PC-3 (cell line): ENCODE results near the gene SWSAP1. TPM values are rescaled to one million over a fixed set of nuclear protein-coding genes. Genes with fewer than 3 reads are reported as not detected.

Source experiments
- ATAC-seq: fragments of 200-7000 bp; cut with Tn5 transposase; 2 replicates; pipeline ENCODE4 v1.9.1; 2020; ENCODE audit warnings: mild to moderate bottlenecking, moderate library complexity
- BruUV-seq: library from RNA; stranded (reverse); fragments of 400-500 nt; replicated peaks from 2 replicates; lab custom pipeline; 2021; lab: Mats Ljungman, UMichigan
- CTCF ChIA-PET: fragments of 300-600 bp; sonication (Branson Sonifier 250); formaldehyde crosslinking; loops from one replicate; lab custom pipeline; 2022; ENCODE audit warnings: antibody characterized with exemption; lab: Charles Lee
- POLR2A ChIA-PET: fragments of 300-600 bp; sonication (Branson Sonifier 250); formaldehyde crosslinking; loops from one replicate; lab custom pipeline; 2022; ENCODE audit warnings: antibody characterized with exemption; ENCODE audit not compliant: unreplicated experiment; lab: Charles Lee
- DNase-seq: peaks from one replicate; pipeline ENCODE4 v3.0.0-alpha.2; 2015
- H2AFZ ChIP-seq: fragments of 300-600 bp; sonication (generic); 2 replicates; pipeline ENCODE4 v1.6.0; 2016; ENCODE audit warnings: antibody characterized with exemption, low read length
- H3F3A ChIP-seq: fragments of 300-600 bp; sonication (generic); one replicate; pipeline ENCODE4 v1.6.0; 2017; ENCODE audit warnings: antibody characterized with exemption, low read length, control low read depth, mild to moderate bottlenecking; ENCODE audit not compliant: unreplicated experiment
- H3K27ac ChIP-seq: fragments of 300-600 bp; sonication (generic); 2 replicates; pipeline ENCODE4 v1.5.1; 2016; ENCODE audit warnings: mild to moderate bottlenecking, low read length
- H3K27me3 ChIP-seq: fragments of 300-600 bp; sonication (generic); 2 replicates; pipeline ENCODE4 v1.6.1; 2016; ENCODE audit warnings: low read length, mixed read lengths
- H3K36me3 ChIP-seq: fragments of 300-600 bp; sonication (generic); 2 replicates; pipeline ENCODE4 v1.6.1; 2016; ENCODE audit warnings: low read depth, mixed run types, low read length, mixed read lengths
- H3K4me1 ChIP-seq: fragments of 300-600 bp; sonication (generic); 2 replicates; pipeline ENCODE4 v1.5.1; 2016; ENCODE audit warnings: low read length; ENCODE audit not compliant: insufficient read depth
- H3K4me2 ChIP-seq: fragments of 300-600 bp; sonication (generic); 2 replicates; pipeline ENCODE4 v1.6.0; 2016; ENCODE audit warnings: low read length
- H3K4me3 ChIP-seq: fragments of 300-600 bp; sonication (generic); 2 replicates; pipeline ENCODE4 v1.5.1; 2016; ENCODE audit warnings: mild to moderate bottlenecking, low read length, mixed read lengths
- H3K79me2 ChIP-seq: fragments of 300-600 bp; sonication (generic); 2 replicates; pipeline ENCODE4 v1.6.1; 2017; ENCODE audit warnings: low read length, mixed read lengths
- H3K9ac ChIP-seq: fragments of 300-600 bp; sonication (generic); 2 replicates; pipeline ENCODE4 v1.6.0; 2016; ENCODE audit warnings: mild to moderate bottlenecking, low read length
- H3K9me2 ChIP-seq: fragments of 300-600 bp; sonication (generic); replicated peaks from 2 replicates; pipeline ENCODE4 v1.6.1; 2016; ENCODE audit warnings: mixed run types, low read length, mixed read lengths
- H3K9me3 ChIP-seq: fragments of 300-600 bp; sonication (generic); 2 replicates; pipeline ENCODE4 v1.6.1; 2016; ENCODE audit warnings: low read length, mixed read lengths
- H4K20me1 ChIP-seq: fragments of 300-600 bp; sonication (generic); 2 replicates; pipeline ENCODE4 v1.6.1; 2016; ENCODE audit warnings: low read length, mixed read lengths
- CTCF ChIP-seq: fragments of 300-600 bp; sonication (generic); conservative IDR thresholded peaks from 2 replicates; pipeline ENCODE4 v1.5.1; 2017; ENCODE audit warnings: antibody characterized with exemption, low read depth, mild to moderate bottlenecking, low read length
- EZH2 ChIP-seq: fragments of 300-600 bp; sonication (generic); IDR thresholded peaks from one replicate; pipeline ENCODE4 v1.6.1; 2017; ENCODE audit warnings: antibody characterized with exemption, mild to moderate bottlenecking, low read length; ENCODE audit not compliant: unreplicated experiment
- EZH2phosphoT487 ChIP-seq: fragments of 300-600 bp; sonication (generic); IDR thresholded peaks from 2 replicates; pipeline ENCODE4 v1.6.1; 2018; ENCODE audit warnings: mild to moderate bottlenecking, antibody characterized with exemption, low read length, borderline replicate concordance
- intact Hi-C: fragments of 100-400 bp; cut with micrococcal nuclease; formaldehyde crosslinking; loops from 2 replicates; pipeline ENCODE4 v1.9.0; 2023
- total RNA-seq: library from RNA; depleted of rRNA; stranded (reverse); fragments of >200 nt; gene quantifications from 2 replicates; pipeline ENCODE4 v1.2.3, GENCODE V29; 2014

The SWSAP1 gene
- total RNA-seq, 1 experiment from 2014 or later, result 6.1 TPM

- Histone ChIP-seq H2AFZ (no peak overlapping the region), H4K20me1 (no peaks in the 10 kb centered on the region), H3K27ac (no peak overlapping the region), H3F3A (no peaks in the 10 kb centered on the region), H3K4me3 (no peak overlapping the region), H3K4me2 (no peak overlapping the region), H3K79me2 (no peaks in the 10 kb centered on the region), H3K9me3 (no peaks in the 10 kb centered on the region), H3K9ac (no peak overlapping the region), H3K9me2 (no peaks in the 10 kb centered on the region), H3K4me1 (no peaks in the 10 kb centered on the region), H3K27me3 (no peaks in the 10 kb centered on the region), H3K36me3 (no peaks in the 10 kb centered on the region)
- POLR2A ChIA-PET, result no interaction called here
- ATAC-seq (no peak), DNase-seq (peak; percentile 39)
- no TSS peak for BruUV-seq
- no peak for TF ChIP-seq EZH2phosphoT487
- TF ChIP-seq CTCF, result no peak
- no peak for TF ChIP-seq EZH2
- intact Hi-C loops, result no loop called here
- CTCF ChIA-PET, result interaction anchor here (0.6 to 0.7 kb wide), 3 partner anchors 57 to 747 kb away, joined by 3 to 9 read pairs (median 3); partner anchors contain the start of gene ZNF700
Observed at GRCh38 chr19:11390933-11391680, 16.6 kb downstream of the SWSAP1 start.

GRCh38 chr19:11397089-11397610, 22.7 kb downstream of the SWSAP1 start:
- no peak overlapping the region for H3K9ac ChIP-seq
- ChIA-PET POLR2A (no interaction called here), CTCF (no interaction called here)
- H4K20me1 ChIP-seq, result no peaks in the 10 kb centered on the region
- H3K27me3 ChIP-seq, result no peaks in the 10 kb centered on the region
- intact Hi-C loops, result no loop called here
- no peak overlapping the region for H3K27ac ChIP-seq
- H3K36me3 ChIP-seq, result no peaks in the 10 kb centered on the region; the same call in 1 of the 2 replicates
- H3K4me3 ChIP-seq, result no peak overlapping the region
- H3F3A ChIP-seq, result no peaks in the 10 kb centered on the region
- BruUV-seq, result no TSS peak
- no peak for DNase-seq
- no peaks in the 10 kb centered on the region for H3K9me3 ChIP-seq
- no peak for ATAC-seq
- no peaks in the 10 kb centered on the region for H3K79me2 ChIP-seq
- H2AFZ ChIP-seq, result no peak overlapping the region
- H3K4me1 ChIP-seq, result no peaks in the 10 kb centered on the region
- H3K4me2 ChIP-seq, result no peak overlapping the region
- TF ChIP-seq EZH2phosphoT487 (no peak), CTCF (no peak), EZH2 (no peak)
- H3K9me2 ChIP-seq, result no peaks in the 10 kb centered on the region

GRCh38 chr19:11399667-11400066, 25.2 kb downstream of the SWSAP1 start:
- H3F3A ChIP-seq, result no peaks in the 10 kb centered on the region
- ChIA-PET CTCF (no interaction called here), POLR2A (no interaction called here)
- H3K4me1 ChIP-seq, result no peaks in the 10 kb centered on the region
- H3K79me2 ChIP-seq, result no peaks in the 10 kb centered on the region
- H2AFZ ChIP-seq, result no peak overlapping the region
- no TSS peak for BruUV-seq
- no peak overlapping the region for H3K9ac ChIP-seq
- H3K27ac ChIP-seq, result no peak overlapping the region
- H3K4me2 ChIP-seq, result no peak overlapping the region
- no peak for DNase-seq
- TF ChIP-seq CTCF, result no peak
- no peak for TF ChIP-seq EZH2
- TF ChIP-seq EZH2phosphoT487, result no peak
- no peak for ATAC-seq
- no peaks in the 10 kb centered on the region for H3K9me3 ChIP-seq
- H3K4me3 ChIP-seq, result no peak overlapping the region
- no peaks in the 10 kb centered on the region for H4K20me1 ChIP-seq
- H3K9me2 ChIP-seq, result no peaks in the 10 kb centered on the region
- no peaks in the 10 kb centered on the region for H3K27me3 ChIP-seq
- intact Hi-C loops, result no loop called here
- H3K36me3 ChIP-seq, result no peaks in the 10 kb centered on the region; the same call in 1 of the 2 replicates
